COLO668 (cell line): ENCODE results near the gene RCOR1.
"Not testable (repeated sequence)": the region's sequence is repeated elsewhere in the genome, so short reads cannot be mapped to it uniquely, and the experiment has no call there.

Source experiments
- DNase-seq: peaks from one replicate; lab custom pipeline; 2025; ENCODE audit not compliant: unreplicated experiment; lab: John Stamatoyannopoulos, UW

The RCOR1 gene

GRCh38 chr14:102625564-102626296 lies 33.3 kb downstream of the RCOR1 start:
- no peak for DNase-seq

DNA sequence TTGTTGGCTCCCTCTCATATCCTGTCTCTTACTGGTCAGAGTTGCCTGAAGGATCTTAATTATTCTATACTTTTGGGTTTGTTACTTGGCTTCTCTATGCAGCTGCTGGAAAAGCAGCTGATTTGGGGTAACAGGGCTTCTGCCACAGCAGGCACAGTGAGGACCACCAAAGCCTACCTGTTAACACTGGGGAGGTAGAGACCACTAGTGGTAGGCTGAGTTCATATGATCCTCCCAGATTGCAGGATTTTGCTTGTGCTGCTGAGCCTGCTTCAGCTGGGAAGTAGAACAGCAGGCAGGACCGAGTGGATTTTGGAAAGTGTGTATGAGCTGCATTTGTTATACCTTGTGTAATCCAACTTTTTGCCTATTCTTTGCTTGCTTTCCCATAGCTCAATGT lies 34.1 kb downstream of the RCOR1 start:
- DNase-seq: no peak

DNA sequence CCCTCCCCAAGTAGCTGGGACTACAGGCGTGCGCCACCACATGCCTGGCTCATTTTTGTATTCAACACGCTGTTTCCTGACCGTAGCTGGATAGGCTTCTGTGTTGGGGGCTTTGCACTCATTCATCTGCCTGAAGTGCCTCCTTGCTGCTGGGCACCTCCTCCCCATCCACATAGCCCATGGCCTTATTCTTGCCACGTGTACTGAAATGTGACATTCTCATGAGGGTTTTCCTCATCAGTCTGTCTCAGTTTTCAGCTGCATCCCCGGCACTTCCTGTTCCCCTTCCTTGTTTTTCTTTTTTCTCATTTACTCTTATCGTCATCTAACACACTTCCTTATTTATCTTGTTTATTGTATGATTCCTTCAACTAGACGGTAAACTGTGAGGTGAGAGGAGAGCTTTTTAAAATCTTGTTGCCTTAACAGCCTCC lies 36.6 kb downstream of the RCOR1 start:
- DNase-seq: no peak

- no peak for DNase-seq
Measured at GRCh38 chr14:102629808-102630350, 37.4 kb downstream of the RCOR1 start.

DNA sequence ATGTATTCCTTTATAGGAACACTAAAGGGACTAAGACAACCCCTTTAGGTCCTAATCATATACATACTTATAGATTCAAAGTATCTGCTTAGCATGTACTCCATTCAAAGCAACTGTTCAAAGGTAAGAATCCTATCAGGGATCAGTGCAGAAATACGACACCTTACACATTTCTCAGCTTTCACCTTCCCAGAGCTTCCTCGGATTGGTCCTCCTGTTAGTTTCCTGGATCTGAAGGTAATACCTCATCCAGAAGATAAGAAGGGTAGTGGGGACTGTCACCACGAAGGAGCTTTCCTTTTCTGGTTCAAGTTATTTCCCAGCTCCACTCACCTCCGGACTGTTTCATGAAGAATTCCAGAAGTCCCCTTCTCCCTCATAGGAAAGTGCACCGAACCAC lies 38.0 kb downstream of the RCOR1 start:
- DNase-seq: no peak

DNA sequence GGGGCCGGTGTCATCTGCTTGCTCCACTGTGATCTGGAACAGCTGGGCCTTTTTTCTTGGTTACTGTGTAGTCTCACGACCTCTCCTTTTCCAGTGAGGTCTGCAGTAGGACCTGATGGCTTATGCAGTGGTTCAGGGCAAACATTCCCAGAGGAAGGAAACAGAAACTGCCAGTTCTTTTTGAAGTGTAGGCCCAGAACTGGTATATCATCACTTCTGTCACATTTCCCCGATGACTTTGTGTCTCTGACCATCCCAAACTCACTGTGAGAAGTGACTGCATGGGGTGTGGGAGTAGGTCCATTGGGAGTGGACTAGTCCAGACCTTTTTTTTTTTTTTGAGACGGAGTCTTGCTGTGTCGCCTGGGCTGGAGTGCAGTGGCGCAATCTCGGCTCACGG lies 38.4 kb downstream of the RCOR1 start:
- no peak for DNase-seq

DNA sequence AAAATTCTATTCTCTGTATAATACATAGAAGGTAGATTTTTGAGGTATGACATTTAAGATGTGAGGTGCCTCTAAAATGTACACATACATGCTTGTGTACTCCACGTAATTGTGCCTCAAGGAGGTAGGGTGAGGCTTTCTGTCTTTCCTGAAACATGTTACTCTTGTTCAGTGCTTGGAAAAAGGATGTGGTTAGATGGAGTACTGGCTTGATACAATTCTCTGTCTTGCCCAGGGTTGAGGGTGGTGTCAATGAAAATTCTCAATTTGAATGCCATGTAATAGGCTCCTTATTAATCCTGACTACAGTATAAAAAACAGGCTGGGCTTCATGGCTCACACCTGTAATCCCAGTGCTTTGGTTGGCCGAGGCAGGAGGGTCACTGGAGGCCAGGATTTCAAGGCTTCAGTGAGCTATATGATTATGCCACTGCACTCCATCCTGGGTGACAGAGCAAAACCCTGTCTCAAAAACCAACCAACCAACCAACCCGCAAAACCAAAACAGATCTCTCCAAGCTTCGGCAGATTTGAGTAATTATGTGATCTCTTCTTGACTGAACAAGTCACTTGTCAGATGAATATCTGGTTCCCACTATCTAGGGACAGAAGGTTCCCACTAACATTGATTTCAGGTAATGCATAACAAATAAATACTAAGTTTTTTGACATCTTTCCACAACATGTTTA lies 41.6 kb downstream of the RCOR1 start:
- no peak for DNase-seq

GRCh38 chr14:102639611-102640010 lies 47.2 kb downstream of the RCOR1 start:
- not testable (repeated sequence) for DNase-seq

DNA sequence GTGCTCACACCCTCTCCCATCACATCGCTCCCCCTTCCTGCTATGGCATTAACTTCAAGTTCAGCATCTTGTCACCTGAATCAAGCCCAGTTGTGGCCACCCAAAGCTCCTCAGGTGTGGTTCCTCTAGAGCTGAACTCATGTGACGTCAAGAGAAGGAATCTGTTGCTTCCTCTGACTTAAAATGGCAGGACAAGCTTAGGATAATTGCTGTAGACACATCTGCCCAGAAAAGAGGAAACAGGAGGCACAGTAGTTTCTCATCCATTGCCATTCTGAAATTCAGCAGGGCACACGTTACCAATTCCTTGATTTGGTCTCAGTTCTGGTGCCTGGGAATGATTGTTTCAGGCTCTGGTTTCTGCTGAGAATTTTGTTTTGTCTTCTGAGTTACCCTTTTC lies 52.1 kb downstream of the RCOR1 start:
- no peak for DNase-seq

GRCh38 chr14:102645746-102646440 lies 53.4 kb downstream of the RCOR1 start:
- no peak for DNase-seq

- no peak for DNase-seq
Measured at GRCh38 chr14:102646615-102647014, 54.2 kb downstream of the RCOR1 start.

- DNase-seq: no peak
Measured at GRCh38 chr14:102652194-102652593, 59.7 kb downstream of the RCOR1 start.

- no peak for DNase-seq
Measured at GRCh38 chr14:102654298-102654697, 61.8 kb downstream of the RCOR1 start.

- no peak for DNase-seq
Measured at GRCh38 chr14:102655137-102655536, 62.7 kb downstream of the RCOR1 start.

- DNase-seq: no peak
Measured at GRCh38 chr14:102659797-102660196, 67.3 kb downstream of the RCOR1 start.

DNA sequence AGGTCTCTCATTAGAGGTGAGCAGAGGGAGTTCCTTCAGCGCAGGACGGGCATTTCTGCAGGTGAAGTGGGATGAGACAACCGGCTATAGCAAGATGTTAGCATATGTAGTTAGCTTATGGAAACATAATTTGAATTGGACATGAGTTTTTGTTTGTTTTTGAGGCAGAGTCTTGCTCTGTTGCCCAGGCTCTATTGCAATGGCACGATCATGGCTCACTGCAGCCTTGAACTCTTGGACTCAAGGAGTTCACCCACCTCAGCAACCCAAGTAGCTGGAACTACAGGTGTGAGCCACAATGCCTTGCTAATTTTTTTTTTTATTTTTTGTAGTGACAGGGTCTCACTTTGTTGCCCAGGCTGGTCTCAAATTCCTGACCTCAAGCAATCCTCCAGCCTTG lies 69.2 kb downstream of the RCOR1 start:
- no peak for DNase-seq

DNA sequence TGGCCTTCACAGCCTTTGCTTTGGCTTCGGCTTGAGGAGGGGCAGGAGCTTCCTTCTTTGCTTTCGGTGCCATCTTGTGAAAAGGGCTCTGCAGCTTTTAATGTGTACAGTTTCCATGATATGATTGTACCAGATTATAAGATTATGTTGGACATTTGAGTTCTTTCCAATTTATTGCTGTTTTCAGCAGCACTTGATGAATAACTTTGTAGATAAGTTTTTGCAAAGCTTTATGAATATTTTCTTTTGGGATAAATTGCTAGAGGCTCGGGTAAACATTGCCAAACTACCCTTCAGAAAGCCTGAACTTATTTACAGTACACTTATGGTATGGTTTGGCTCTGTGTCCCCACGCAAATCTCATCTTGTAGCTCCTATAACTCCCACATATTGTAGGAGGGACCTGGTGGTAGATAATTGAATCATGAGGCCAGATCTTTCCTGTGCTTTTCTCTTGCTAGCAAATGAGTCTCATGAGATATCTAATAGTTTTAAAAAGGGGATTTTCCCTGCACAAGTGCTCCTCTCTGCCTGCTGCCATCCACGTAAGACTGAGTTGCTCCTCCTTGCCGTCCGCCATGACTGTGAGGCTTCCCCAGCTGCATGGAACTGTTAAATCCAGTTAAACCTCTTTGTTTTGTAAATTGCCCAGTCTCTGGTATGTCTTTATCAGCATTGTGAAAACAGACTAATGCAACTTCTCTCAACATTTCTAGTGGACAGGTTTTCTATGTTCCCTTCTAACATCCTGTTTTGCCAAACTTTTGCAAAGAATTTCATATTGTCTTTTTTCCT lies 70.4 kb downstream of the RCOR1 start:
- DNase-seq: no peak

DNA sequence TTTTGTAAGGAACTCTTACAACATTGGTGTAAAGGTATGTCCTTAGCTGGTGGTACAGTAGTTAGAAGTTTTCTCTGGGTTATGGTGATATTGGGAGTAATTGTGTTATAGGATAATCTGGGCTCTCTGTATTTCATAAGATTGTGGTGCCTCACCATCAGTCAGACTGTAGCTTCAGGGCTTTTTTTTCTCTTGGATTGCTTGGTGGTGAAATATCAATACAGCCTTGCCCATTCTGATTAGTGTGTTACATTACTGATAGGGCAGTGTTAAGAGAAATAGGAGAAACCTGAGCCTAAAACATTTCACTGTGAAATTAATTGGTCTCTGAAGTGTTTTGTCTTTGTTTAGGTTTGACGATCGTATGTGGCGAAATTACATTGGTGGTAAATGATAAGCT lies 71.0 kb downstream of the RCOR1 start:
- no peak for DNase-seq

DNA sequence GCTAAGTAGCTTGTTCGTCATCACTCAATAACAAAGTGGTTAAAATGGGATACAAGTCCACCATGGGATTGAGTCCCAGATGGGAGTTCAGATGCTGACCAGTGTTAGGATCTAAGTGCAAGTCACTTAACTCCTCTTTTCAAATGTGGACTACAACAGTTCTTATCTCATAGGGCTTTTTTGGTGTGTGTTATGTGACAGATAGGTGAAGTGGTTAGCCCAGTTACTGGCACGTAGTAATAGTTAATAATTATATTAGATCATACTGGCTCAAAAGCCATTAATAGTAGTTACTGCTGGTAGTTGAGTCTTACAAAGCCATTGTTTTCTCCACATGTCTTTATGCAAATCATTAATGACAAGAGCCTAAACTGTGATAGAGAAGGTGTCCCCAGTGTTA lies 73.2 kb downstream of the RCOR1 start:
- no peak for DNase-seq

GRCh38 chr14:102666635-102667034 lies 74.2 kb downstream of the RCOR1 start:
- no peak for DNase-seq

- DNase-seq: no peak
Measured at GRCh38 chr14:102667703-102668102, 75.3 kb downstream of the RCOR1 start.
